HG03064 (cell line): ENCODE data around the gene SLAMF9.

ENCODE experiments used
- ATAC-seq: cut with Tn5 transposase; IDR thresholded peaks from one replicate; pipeline ENCODE4 v1.9.1; 2021; ENCODE audit warnings: low read depth; ENCODE audit not compliant: unreplicated experiment

The SLAMF9 gene

GRCh38 chr1:159935305-159935704 is 18.7 kb downstream of the SLAMF9 start:
- ATAC-seq, result no peak

GRCh38 chr1:159934136-159935039 is 19.6 kb downstream of the SLAMF9 start:
- no peak for ATAC-seq

DNA sequence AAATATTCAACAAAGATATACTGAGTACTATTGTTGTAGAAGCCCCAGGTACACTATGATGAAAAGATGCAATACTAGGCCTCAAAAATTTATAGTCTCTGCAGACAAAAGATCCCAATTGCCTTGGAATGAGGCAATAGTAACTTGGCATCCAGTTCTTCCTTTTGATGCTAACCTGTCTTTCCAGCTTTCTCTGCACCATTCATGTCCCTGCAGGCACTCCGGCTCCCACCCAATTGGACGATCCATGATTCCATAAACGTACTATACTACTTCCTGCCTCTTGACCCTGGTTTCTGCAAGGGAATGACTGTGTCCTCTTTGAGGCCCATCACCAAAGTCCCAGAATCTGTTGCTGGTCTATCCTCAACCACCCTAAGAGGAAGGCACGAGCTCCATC is 20.7 kb downstream of the SLAMF9 start:
- ATAC-seq, result no peak

- no peak for ATAC-seq
Observed at GRCh38 chr1:159932296-159933285, 21.4 kb downstream of the SLAMF9 start.

DNA sequence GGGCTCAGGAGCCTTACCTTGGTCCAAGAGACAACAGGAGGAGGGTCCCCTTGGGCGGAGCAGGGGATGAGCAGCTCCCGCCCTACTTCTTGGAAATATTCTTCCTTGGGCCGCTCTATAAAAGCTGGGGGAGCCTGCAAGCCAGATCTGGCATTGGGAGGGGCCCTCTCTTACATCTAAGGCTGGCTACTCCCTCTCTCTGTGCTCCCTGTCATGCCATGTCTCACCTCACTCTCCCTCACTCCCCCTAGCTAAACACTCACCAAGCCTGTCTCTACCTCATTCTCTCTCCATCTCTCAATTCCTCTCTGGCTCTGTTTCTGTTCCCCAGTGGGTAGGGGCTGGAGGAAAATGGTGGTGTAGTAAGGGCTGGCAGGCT is 22.3 kb downstream of the SLAMF9 start:
- ATAC-seq, result no peak

DNA sequence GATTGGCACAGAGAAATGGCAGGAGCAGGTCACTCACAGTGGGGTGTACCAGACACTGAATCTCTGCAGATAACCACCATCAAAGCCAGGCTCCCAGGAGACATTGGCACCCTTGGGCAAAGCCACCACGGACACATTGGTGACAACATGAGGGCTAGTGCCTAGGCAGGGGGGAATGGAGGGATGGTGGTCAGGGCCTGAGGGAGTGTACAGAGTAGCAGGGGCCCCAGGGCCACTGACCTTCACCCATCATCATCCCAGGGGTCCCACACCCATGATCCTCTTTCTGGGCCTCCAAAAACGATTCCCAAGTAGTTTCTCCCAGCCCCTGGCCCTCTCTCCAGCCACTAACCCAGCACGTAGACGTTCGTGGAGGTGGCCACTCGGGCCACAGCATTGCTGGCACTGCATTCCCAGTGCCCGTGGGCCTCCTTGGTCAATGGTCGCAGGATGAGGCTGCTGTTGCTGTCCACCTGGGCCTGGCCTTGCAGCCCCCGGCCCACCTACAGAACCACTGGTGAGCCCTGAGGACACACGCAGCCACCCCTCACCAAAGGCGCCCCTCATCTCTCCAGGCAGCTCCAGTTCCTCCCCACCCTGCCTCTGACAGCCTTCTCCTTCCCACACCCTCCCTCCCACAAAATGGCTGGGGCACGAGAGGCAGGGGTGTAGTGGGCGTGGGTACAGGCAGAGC is 22.8 kb downstream of the SLAMF9 start:
- no peak for ATAC-seq

GRCh38 chr1:159930634-159931033 is 23.4 kb downstream of the SLAMF9 start:
- ATAC-seq, result no peak

DNA sequence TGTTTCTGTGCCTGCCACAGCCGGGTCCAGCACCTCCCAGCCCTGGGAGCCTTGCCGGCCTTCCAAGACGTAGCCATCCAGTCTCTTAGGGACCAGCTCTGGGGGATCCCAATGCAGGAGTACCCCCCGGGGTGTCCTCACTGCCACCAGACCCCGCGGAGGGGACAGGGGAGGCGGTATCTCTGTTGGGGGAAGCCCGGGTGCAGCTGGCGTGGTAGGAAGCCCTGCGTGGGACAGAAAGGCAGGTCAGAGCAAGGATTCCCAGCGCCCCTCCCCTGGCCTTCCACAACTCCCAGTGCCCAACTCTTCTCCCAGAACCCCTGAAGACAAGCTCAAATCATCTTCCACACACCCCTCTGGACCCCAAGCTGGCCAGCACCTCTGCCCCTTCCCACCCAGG is 23.8 kb downstream of the SLAMF9 start:
- ATAC-seq, result no peak

- ATAC-seq, result no peak
Observed at GRCh38 chr1:159929155-159930051, 24.6 kb downstream of the SLAMF9 start.

- ATAC-seq, result no peak
Observed at GRCh38 chr1:159928491-159929050, 25.5 kb downstream of the SLAMF9 start.

- ATAC-seq, result no peak
Observed at GRCh38 chr1:159927849-159928431, 26.1 kb downstream of the SLAMF9 start.

DNA sequence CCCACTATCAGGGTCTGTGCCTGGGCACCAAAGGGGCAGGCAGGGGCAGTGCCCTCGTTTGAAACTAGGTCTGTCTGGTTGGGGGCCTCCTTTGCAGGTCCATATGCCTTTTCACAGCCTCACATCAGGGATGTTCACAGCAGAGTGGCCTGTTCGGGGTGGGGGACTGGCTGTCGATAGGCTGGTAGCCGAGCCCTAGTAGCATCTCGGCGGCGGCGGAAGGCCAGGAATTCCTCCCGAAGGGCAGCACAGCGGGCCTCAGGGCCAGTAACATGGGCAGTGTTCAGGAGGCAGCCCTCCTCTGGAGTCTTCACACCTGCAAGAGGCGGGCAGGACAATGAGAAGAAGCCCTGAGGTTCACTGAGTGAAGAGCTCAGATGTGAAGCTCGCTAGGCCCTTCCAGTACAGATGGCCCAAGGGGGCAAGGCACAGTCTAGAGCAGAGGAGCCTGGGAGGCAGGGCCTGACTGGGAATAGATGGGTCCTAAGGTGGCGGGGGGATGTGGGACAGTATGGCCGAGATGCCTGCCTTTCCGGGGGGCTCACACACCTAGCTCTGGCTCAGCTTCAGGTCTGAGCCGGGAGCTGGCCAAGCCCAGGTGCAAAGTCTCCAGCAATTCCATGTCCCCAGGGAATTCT is 26.7 kb downstream of the SLAMF9 start:
- ATAC-seq, result no peak

DNA sequence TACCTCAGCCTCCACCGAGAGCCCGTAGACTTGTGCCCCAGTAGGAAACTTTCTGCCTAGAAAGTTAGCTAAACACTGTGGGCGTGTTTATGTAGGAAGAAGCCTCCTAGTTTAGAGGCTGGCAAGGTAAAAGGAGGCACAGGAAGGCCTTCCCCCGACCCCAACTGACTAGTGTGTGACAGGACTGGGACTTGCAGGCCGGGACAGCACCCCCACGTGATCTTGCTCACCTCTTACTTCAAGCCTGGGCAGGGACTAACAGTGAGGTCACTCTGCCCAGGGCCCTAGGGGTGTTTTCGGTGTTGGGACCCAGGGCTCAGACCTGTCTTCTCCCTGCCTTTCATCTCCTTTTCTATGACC is 28.3 kb downstream of the SLAMF9 start:
- ATAC-seq, result peak; percentile 0

- ATAC-seq, result peak; percentile 55
Observed at GRCh38 chr1:159924791-159925718, 29.0 kb downstream of the SLAMF9 start, which contains the start of gene TAGLN2. TSS of gene TAGLN2 (minus strand) at chr1:159925507. CDS start at chr1:159920509, 4,998 bp downstream.

DNA sequence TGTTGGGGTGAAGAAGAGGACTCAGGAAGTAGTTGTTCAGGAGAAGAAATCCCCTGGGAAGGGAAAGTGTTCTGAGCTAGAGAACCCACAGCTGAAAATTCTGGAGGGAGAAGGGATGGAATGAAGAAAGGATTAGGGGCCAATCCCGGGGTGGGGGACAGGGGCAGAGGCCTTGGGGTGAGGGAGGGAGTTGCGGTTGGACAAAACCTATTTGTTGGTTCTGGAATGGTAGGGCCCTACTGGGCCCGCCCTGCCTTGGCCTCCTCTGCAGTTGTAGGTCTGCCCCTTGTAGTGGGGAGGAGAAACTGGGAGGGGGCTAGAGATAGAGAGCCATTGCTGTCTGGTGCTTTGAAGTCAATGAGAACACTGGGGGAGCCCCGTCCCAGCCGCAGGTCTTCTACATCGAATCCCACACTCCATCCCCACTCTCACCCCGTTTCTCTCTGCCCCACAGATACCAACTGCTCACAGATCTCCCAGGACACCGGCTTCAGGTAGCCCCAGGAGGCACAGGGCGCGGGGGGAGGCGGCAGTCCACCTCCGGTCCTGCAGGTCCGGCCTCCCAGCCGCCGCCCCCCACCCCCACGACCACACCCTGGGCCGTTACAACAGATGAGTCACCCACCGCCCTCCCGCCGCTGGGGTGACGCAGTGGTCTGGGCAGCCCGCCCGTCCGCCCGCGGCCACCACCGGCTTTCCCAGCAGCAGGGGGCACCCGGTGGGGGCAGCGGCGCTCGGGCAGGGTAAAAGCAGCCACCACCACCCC is 29.8 kb downstream of the SLAMF9 start:
- no peak for ATAC-seq

DNA sequence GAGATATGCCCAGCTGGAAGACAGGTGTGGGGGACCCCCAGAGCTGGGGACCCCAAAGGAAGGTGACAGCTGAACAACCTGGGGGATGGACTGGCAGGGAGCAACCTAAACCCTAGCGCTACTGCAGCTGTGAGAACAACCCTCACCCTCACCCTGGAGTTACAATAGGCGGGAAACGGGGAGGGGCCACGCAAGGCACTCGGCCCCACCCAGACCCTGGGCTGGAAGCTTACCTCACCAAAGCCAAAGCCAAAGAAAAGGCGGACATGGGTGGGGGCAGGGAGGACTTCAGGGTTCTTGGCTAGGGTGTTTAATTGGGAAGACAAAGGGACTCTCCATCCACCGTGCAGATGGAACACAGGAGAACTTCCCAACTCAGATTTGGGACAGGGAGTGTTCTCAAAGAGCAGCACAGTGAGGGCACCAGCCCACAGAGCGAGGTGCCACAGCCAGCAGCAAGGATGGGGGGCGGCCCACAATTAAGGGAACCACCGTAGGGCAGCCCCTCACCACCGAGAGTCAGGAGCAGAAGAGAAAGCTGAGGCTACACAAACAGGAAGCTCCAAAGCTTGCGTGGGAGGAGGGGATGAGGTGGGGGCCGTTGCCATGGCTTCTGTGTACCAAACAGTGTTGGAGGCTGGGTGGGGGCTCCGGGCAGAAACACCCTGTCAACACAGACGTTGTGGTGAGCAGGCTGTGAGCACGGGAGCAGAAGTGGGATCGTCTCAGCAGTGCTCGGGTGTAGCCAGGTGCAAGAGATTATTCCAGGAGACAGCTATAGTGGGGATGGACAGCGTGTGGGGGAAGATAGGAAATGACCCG is 30.6 kb downstream of the SLAMF9 start:
- peak; percentile 33 for ATAC-seq
